IPS-20b (cell line): Measurements from ENCODE around the gene SHPK.
"Not testable (repeated sequence)": the region's sequence is repeated elsewhere in the genome, so short reads cannot be mapped to it uniquely, and the experiment has no call there.

Experiments
- H3K27ac ChIP-seq: one replicate; pipeline ENCODE4 v1.5.1; 2013; ENCODE audit warnings: low read length
- H3K27me3 ChIP-seq: 2 replicates; pipeline ENCODE4 v1.6.1; 2013; ENCODE audit warnings: mild to moderate bottlenecking, low read length, inconsistent platforms; ENCODE audit not compliant: insufficient read depth
- H3K36me3 ChIP-seq: 2 replicates; pipeline ENCODE4 v1.6.1; 2013; ENCODE audit warnings: low read depth, mild to moderate bottlenecking, inconsistent platforms, low read length, moderate library complexity; ENCODE audit not compliant: insufficient read depth
- H3K4me1 ChIP-seq: 2 replicates; pipeline ENCODE4 v1.6.1; 2013; ENCODE audit warnings: mild to moderate bottlenecking, control low read depth, inconsistent platforms, low read length, moderate library complexity; ENCODE audit not compliant: insufficient read depth
- H3K4me3 ChIP-seq: 2 replicates; pipeline ENCODE4 v1.5.1; 2013; ENCODE audit warnings: mild to moderate bottlenecking, low read length, inconsistent platforms
- H3K9ac ChIP-seq: 2 replicates; pipeline ENCODE4 v1.6.1; 2013; ENCODE audit warnings: low read depth, mild to moderate bottlenecking, inconsistent platforms, low read length, moderate library complexity
- H3K9me3 ChIP-seq: 2 replicates; pipeline ENCODE4 v1.6.1; 2013; ENCODE audit warnings: mild to moderate bottlenecking, low read depth, low read length, inconsistent platforms; ENCODE audit not compliant: insufficient read depth

The SHPK gene

GRCh38 chr17:3593384-3593783, 42.7 kb downstream of the SHPK start:
- Histone ChIP-seq H3K9ac (no peak overlapping the region), H3K36me3 (peaks cover 11% of the 10 kb centered on the region), H3K4me1 (no peaks in the 10 kb centered on the region)

GRCh38 chr17:3592216-3592860, 43.7 kb downstream of the SHPK start:
- no peak overlapping the region for H3K9ac ChIP-seq
- H3K9me3 ChIP-seq, result no peaks in the 10 kb centered on the region
- no peaks in the 10 kb centered on the region for H3K27me3 ChIP-seq
- H3K27ac ChIP-seq, result no peak overlapping the region
- no peaks in the 10 kb centered on the region for H3K4me1 ChIP-seq
- H3K4me3 ChIP-seq, result no peak overlapping the region
- peaks cover 20% of the 10 kb centered on the region for H3K36me3 ChIP-seq

More at GRCh38 chr17:3593384-3593783, 42.7 kb downstream of the SHPK start:
- no peak overlapping the region for H3K4me3 ChIP-seq
- no peaks in the 10 kb centered on the region for H3K9me3 ChIP-seq
- no peaks in the 10 kb centered on the region for H3K27me3 ChIP-seq
- no peak overlapping the region for H3K27ac ChIP-seq

- H3K4me3 ChIP-seq, result no peak overlapping the region
- H3K9me3 ChIP-seq, result no peaks in the 10 kb centered on the region
- H3K36me3 ChIP-seq, result peaks cover 23% of the 10 kb centered on the region
- no peak overlapping the region for H3K27ac ChIP-seq
- H3K4me1 ChIP-seq, result no peaks in the 10 kb centered on the region
- H3K27me3 ChIP-seq, result no peaks in the 10 kb centered on the region
- no peak overlapping the region for H3K9ac ChIP-seq
Measured at GRCh38 chr17:3590768-3591167, 45.3 kb downstream of the SHPK start.

GRCh38 chr17:3590231-3590630, 45.8 kb downstream of the SHPK start:
- H3K9ac ChIP-seq, result no peak overlapping the region
- H3K27ac ChIP-seq, result no peak overlapping the region
- H3K27me3 ChIP-seq, result no peaks in the 10 kb centered on the region
- peaks cover 23% of the 10 kb centered on the region for H3K36me3 ChIP-seq
- H3K9me3 ChIP-seq, result no peaks in the 10 kb centered on the region
- no peaks in the 10 kb centered on the region for H3K4me1 ChIP-seq
- no peak overlapping the region for H3K4me3 ChIP-seq

- Histone ChIP-seq H3K4me3 (no peak overlapping the region), H3K9ac (no peak overlapping the region), H3K9me3 (no peaks in the 10 kb centered on the region), H3K27ac (no peak overlapping the region), H3K36me3 (peaks cover 23% of the 10 kb centered on the region), H3K27me3 (no peaks in the 10 kb centered on the region), H3K4me1 (no peaks in the 10 kb centered on the region)
Measured at GRCh38 chr17:3589784-3590183, 46.3 kb downstream of the SHPK start.

- H3K9ac ChIP-seq, result no peak overlapping the region
- H3K4me1 ChIP-seq, result no peaks in the 10 kb centered on the region
- H3K9me3 ChIP-seq, result no peaks in the 10 kb centered on the region
- H3K4me3 ChIP-seq, result no peak overlapping the region
- peaks cover 23% of the 10 kb centered on the region for H3K36me3 ChIP-seq
- no peak overlapping the region for H3K27ac ChIP-seq
- H3K27me3 ChIP-seq, result no peaks in the 10 kb centered on the region
Measured at GRCh38 chr17:3585826-3586225, 50.2 kb downstream of the SHPK start.

GRCh38 chr17:3583456-3583855, 52.6 kb downstream of the SHPK start:
- Histone ChIP-seq H3K27me3 (no peaks in the 10 kb centered on the region), H3K9ac (no peak overlapping the region), H3K4me1 (no peaks in the 10 kb centered on the region), H3K36me3 (peaks cover 19% of the 10 kb centered on the region), H3K27ac (no peak overlapping the region), H3K9me3 (no peaks in the 10 kb centered on the region), H3K4me3 (no peak overlapping the region)

GRCh38 chr17:3582915-3583314, 53.1 kb downstream of the SHPK start:
- no peak overlapping the region for H3K4me3 ChIP-seq
- no peak overlapping the region for H3K9ac ChIP-seq
- no peaks in the 10 kb centered on the region for H3K9me3 ChIP-seq
- H3K4me1 ChIP-seq, result no peaks in the 10 kb centered on the region
- H3K36me3 ChIP-seq, result peaks cover 14% of the 10 kb centered on the region
- H3K27ac ChIP-seq, result no peak overlapping the region
- H3K27me3 ChIP-seq, result no peaks in the 10 kb centered on the region

- H3K27me3 ChIP-seq, H3K9me3 ChIP-seq, H3K4me3 ChIP-seq, H3K9ac ChIP-seq, H3K4me1 ChIP-seq, H3K27ac ChIP-seq: not testable (repeated sequence)
- H3K36me3 ChIP-seq, result peaks cover 14% of the 10 kb centered on the region
Measured at GRCh38 chr17:3578667-3579066, 57.4 kb downstream of the SHPK start.

- Histone ChIP-seq H3K27ac (no peak overlapping the region), H3K4me3 (no peak overlapping the region), H3K36me3 (peaks cover 14% of the 10 kb centered on the region)
Measured at GRCh38 chr17:3576970-3577369, 59.1 kb downstream of the SHPK start.

GRCh38 chr17:3575511-3575910, 60.5 kb downstream of the SHPK start:
- Histone ChIP-seq H3K4me3 (no peak overlapping the region), H3K27ac (no peak overlapping the region), H3K4me1 (no peaks in the 10 kb centered on the region), H3K36me3 (peaks cover 14% of the 10 kb centered on the region), H3K9me3 (no peaks in the 10 kb centered on the region), H3K9ac (no peak overlapping the region), H3K27me3 (no peaks in the 10 kb centered on the region)

More at GRCh38 chr17:3576970-3577369, 59.1 kb downstream of the SHPK start:
- H3K9me3 ChIP-seq, result no peaks in the 10 kb centered on the region
- H3K4me1 ChIP-seq, result no peaks in the 10 kb centered on the region
- no peaks in the 10 kb centered on the region for H3K27me3 ChIP-seq
- no peak overlapping the region for H3K9ac ChIP-seq

- no peaks in the 10 kb centered on the region for H3K27me3 ChIP-seq
- H3K4me3 ChIP-seq, result no peak overlapping the region
- no peaks in the 10 kb centered on the region for H3K9me3 ChIP-seq
- H3K9ac ChIP-seq, result no peak overlapping the region
- peaks cover 8% of the 10 kb centered on the region for H3K36me3 ChIP-seq
- H3K27ac ChIP-seq, result no peak overlapping the region
- H3K4me1 ChIP-seq, result no peaks in the 10 kb centered on the region
Measured at GRCh38 chr17:3574231-3574630, 61.8 kb downstream of the SHPK start.
